Endothelial cell of umbilical vein (primary cell): Measurements from ENCODE around the gene TFAP2D. TPM values are rescaled to one million over a fixed set of nuclear protein-coding genes. Genes with fewer than 3 reads are reported as not detected.

Experiments used
- BruUV-seq: library from RNA; stranded (reverse); fragments of 400-500 nt; replicated peaks from 2 replicates; lab custom pipeline; 2021; lab: Mats Ljungman, UMichigan
- CTCF ChIA-PET: fragments of 300-600, 350-600 bp; sonication (Branson Sonifier 250); formaldehyde crosslinking; loops from one replicate; lab custom pipeline; 2021; ENCODE audit warnings: antibody characterized with exemption, inconsistent platforms; lab: Charles Lee
- POLR2A ChIA-PET: fragments of 300-600, 350-600 bp; sonication (Branson Sonifier 250); formaldehyde crosslinking; loops from one replicate; lab custom pipeline; 2021; ENCODE audit warnings: antibody characterized with exemption, inconsistent platforms; lab: Charles Lee
- DNase-seq: peaks from one replicate; pipeline ENCODE4 v3.0.0-alpha.2; 2011; ENCODE audit warnings: low read depth, low spot score
- FAIRE-seq: peaks from 2 replicates; lab custom pipeline; 2011; peaks lifted over from hg19 to GRCh38; lab: Jason Lieb, UNC
- H2AFZ ChIP-seq: 2 replicates; pipeline ENCODE4 v1.6.0; 2012; ENCODE audit warnings: low read depth, low read length, control low read depth, inconsistent platforms
- H3K27ac ChIP-seq: 2 replicates; pipeline ENCODE4 v1.5.1; 2011; ENCODE audit warnings: low read depth, mild to moderate bottlenecking, control low read depth, low read length, moderate library complexity; ENCODE audit not compliant: insufficient read depth
- H3K27me3 ChIP-seq, 2 experiments: 2 replicates each; pipeline versions ENCODE4 v1.6.0 to v1.6.1; 2011; ENCODE audit warnings: low read length in 2 of 2, mixed read lengths in 1 of 2; ENCODE audit not compliant: control insufficient read depth in 2 of 2, insufficient read depth in 2 of 2
- H3K36me3 ChIP-seq, 2 experiments: 2 replicates in 1 of 2; 3 replicates in 1 of 2; pipeline ENCODE4 v1.5.1; 2011; ENCODE audit warnings: low read length in 2 of 2, mild to moderate bottlenecking in 1 of 2, moderate library complexity in 1 of 2; ENCODE audit not compliant: control insufficient read depth in 2 of 2, insufficient read depth in 2 of 2; ENCODE audit errors: extremely low read depth in 1 of 2
- H3K4me1 ChIP-seq: 3 replicates; pipeline ENCODE4 v1.5.1; 2011; ENCODE audit warnings: mild to moderate bottlenecking, low read length; ENCODE audit not compliant: control insufficient read depth, insufficient read depth; ENCODE audit errors: extremely low read depth
- H3K4me2 ChIP-seq: 2 replicates; pipeline ENCODE4 v1.6.1; 2011; ENCODE audit warnings: low read length, control low read depth, mixed read lengths; ENCODE audit not compliant: insufficient read depth
- H3K4me3 ChIP-seq, 3 experiments: fragments of 200-600 bp in 1 of 3; sonication (generic), shearing (Covaris generic) in 1 of 3; replicated peaks in 1 of 3; 2 replicates each; pipeline ENCODE4 v1.5.1; 2011 to 2016; ENCODE audit warnings: control low read depth in 3 of 3, low read length in 3 of 3, mild to moderate bottlenecking in 2 of 3, inconsistent platforms in 1 of 3, low read depth in 1 of 3, moderate library complexity in 1 of 3; ENCODE audit not compliant: insufficient read depth in 1 of 3
- H3K79me2 ChIP-seq: 2 replicates; pipeline ENCODE4 v1.6.0; 2012; ENCODE audit warnings: low read length, inconsistent platforms; ENCODE audit not compliant: control insufficient read depth, insufficient read depth
- H3K9ac ChIP-seq: replicated peaks from 2 replicates; pipeline ENCODE3; 2011; ENCODE audit warnings: low read length, control low read depth; ENCODE audit not compliant: insufficient read depth; ENCODE audit errors: extremely low read depth
- H3K9me1 ChIP-seq: replicated peaks from 3 replicates; pipeline ENCODE4 v1.6.0; 2011; ENCODE audit warnings: mild to moderate bottlenecking, low read length; ENCODE audit not compliant: control insufficient read depth, insufficient read depth; ENCODE audit errors: extremely low read depth
- H3K9me3 ChIP-seq: replicated peaks from 2 replicates; pipeline ENCODE4 v1.5.1; 2012; ENCODE audit warnings: low read length, inconsistent platforms; ENCODE audit not compliant: control insufficient read depth, insufficient read depth
- H4K20me1 ChIP-seq: replicated peaks from 2 replicates; pipeline ENCODE3; 2011; ENCODE audit warnings: mild to moderate bottlenecking, low read length; ENCODE audit not compliant: control insufficient read depth, insufficient read depth; ENCODE audit errors: extremely low read depth
- CTCF ChIP-seq, 2 donors: IDR thresholded peaks; 1 replicate in 1 of 2; 2 replicates in 1 of 2; pipeline ENCODE4 v1.5.1; 2011; ENCODE audit warnings: low read length in 2 of 2, mild to moderate bottlenecking in 2 of 2, moderate library complexity in 2 of 2, control low read depth in 1 of 2, inconsistent platforms in 1 of 2, low read depth in 1 of 2; ENCODE audit not compliant: insufficient read depth in 1 of 2; ENCODE audit errors: extremely low read depth in 1 of 2
- EZH2 ChIP-seq: IDR thresholded peaks from 2 replicates; pipeline ENCODE4 v1.6.1; 2012; ENCODE audit warnings: borderline replicate concordance, low read depth, mild to moderate bottlenecking, moderate library complexity, low read length, inconsistent platforms; ENCODE audit not compliant: severe bottlenecking
- FOS ChIP-seq: IDR thresholded peaks from 2 replicates; pipeline ENCODE4 v1.6.1; 2011; ENCODE audit warnings: mild to moderate bottlenecking, low read length, moderate library complexity, borderline replicate concordance; ENCODE audit not compliant: insufficient read depth
- GATA2 ChIP-seq: IDR thresholded peaks from 2 replicates; pipeline ENCODE4 v1.7.0; 2011; ENCODE audit warnings: low read depth, mild to moderate bottlenecking, moderate library complexity, mixed read lengths, low read length; ENCODE audit not compliant: insufficient read length, insufficient read depth
- JUN ChIP-seq: IDR thresholded peaks from 2 replicates; pipeline ENCODE4 v1.6.1; 2011; ENCODE audit warnings: borderline replicate concordance, low read depth; ENCODE audit not compliant: insufficient read length, insufficient read depth
- MAX ChIP-seq: IDR thresholded peaks from 2 replicates; pipeline ENCODE4 v1.6.1; 2011; ENCODE audit not compliant: insufficient read depth, insufficient read length
- MYC ChIP-seq: IDR thresholded peaks from one replicate; pipeline ENCODE4 v1.6.1; 2011; ENCODE audit warnings: mild to moderate bottlenecking, low read depth, low read length
- POLR2A ChIP-seq: IDR thresholded peaks from 2 replicates; pipeline ENCODE4 v1.6.1; 2012; ENCODE audit warnings: low read depth, mild to moderate bottlenecking, control low read depth, low read length
- POLR2AphosphoS5 ChIP-seq: IDR thresholded peaks from 2 replicates; pipeline ENCODE4 v1.6.1; 2012; ENCODE audit warnings: low read depth, mild to moderate bottlenecking, control low read depth, low read length, moderate library complexity; ENCODE audit not compliant: insufficient read depth
- dilution Hi-C: fragments of 300-500 bp; cut with MboI; formaldehyde crosslinking; loops from one replicate; pipeline ENCODE4 v1.15.0; 2019; ENCODE audit warnings: low sequenced_read_pairs; ENCODE audit not compliant: extremely low pct_ligation_motif_present
- intact Hi-C: fragments of 100-400 bp; cut with micrococcal nuclease; formaldehyde crosslinking; loops from one replicate; pipeline ENCODE4 v1.10.0; 2022
- polyA plus RNA-seq, 4 experiments: library from polyadenylated mRNA; depleted of rRNA in 3 of 4; stranded (reverse) in 3 of 4; unstranded in 1 of 4; fragments of >200 nt; gene quantifications; 2 replicates each; pipeline versions ENCODE4 v1.2.1 to v1.2.3, GENCODE V29; 2011 to 2012; ENCODE audit warnings: missing spikeins in 1 of 4
- total RNA-seq: library from RNA; stranded (reverse); gene quantifications from 2 replicates; pipeline ENCODE4 v1.2.3, GENCODE V29; 2021

Gene TFAP2D
- total and polyA plus RNA-seq, 2 donors (not counting 3 experiments of a cell fraction or from before 2014, with no cell fraction given), result not detected

- dilution Hi-C loops (no loop called here), intact Hi-C loops (no loop called here)
- POLR2A ChIA-PET, result no interaction called here
- H3K4me3 ChIP-seq, result no peak overlapping the region
- DNase-seq, result no peak
- no peak overlapping the region for H3K27ac ChIP-seq
- H2AFZ ChIP-seq, result no peak overlapping the region
- no peak overlapping the region for H3K4me2 ChIP-seq
- BruUV-seq, result no TSS peak
- H3K9me1 ChIP-seq, result no peaks in the 10 kb centered on the region
- no peaks in the 10 kb centered on the region for H3K79me2 ChIP-seq
- no peaks in the 10 kb centered on the region for H3K4me1 ChIP-seq
- peaks cover 67 to 95% of the 10 kb centered on the region in 2 experiments for H3K27me3 ChIP-seq
- no peak for FAIRE-seq
- no peak for TF ChIP-seq POLR2A
- TF ChIP-seq JUN, result no peak
- no peak for TF ChIP-seq MYC
- H3K36me3 ChIP-seq, result no peaks in the 10 kb centered on the region
- H4K20me1 ChIP-seq, result no peaks in the 10 kb centered on the region
- H3K9me3 ChIP-seq, result no peaks in the 10 kb centered on the region
- CTCF ChIA-PET, result interaction anchor here (0.6 kb wide), 1 partner anchor 1210 kb away, joined by 4 read pairs; no protein-coding TSS in a partner anchor
- no peak overlapping the region for H3K9ac ChIP-seq
Measured at GRCh38 chr6:50820869-50821264, 107.5 kb downstream of the TFAP2D start.

- POLR2A ChIA-PET, result no interaction called here
- Histone ChIP-seq H3K27me3 (peaks cover 72 to 100% of the 10 kb centered on the region in 2 experiments), H3K9me1 (no peaks in the 10 kb centered on the region), H3K4me1 (no peaks in the 10 kb centered on the region), H3K9ac (no peak overlapping the region), H3K27ac (no peak overlapping the region), H3K36me3 (no peaks in the 10 kb centered on the region), H3K4me3 (no peak overlapping the region), H3K9me3 (no peaks in the 10 kb centered on the region), H2AFZ (no peak overlapping the region), H3K4me2 (no peak overlapping the region), H3K79me2 (no peaks in the 10 kb centered on the region), H4K20me1 (no peaks in the 10 kb centered on the region)
- CTCF ChIA-PET, result interaction anchor here (1.5 kb wide), 1 partner anchor 1138 kb away, joined by 3 read pairs; no protein-coding TSS in a partner anchor
- FAIRE-seq (no peak), DNase-seq (no peak)
- intact Hi-C loops (no loop called here), dilution Hi-C loops (no loop called here)
- BruUV-seq, result no TSS peak
- TF ChIP-seq POLR2A (no peak), MYC (no peak), POLR2AphosphoS5 (no peak), EZH2 (no peak), CTCF (IDR thresholded peaks at IDR 0.05; ENCODE audit: extremely low read depth in 1 of 2, insufficient read depth in 1 of 2, low read depth in 1 of 2, low read length in 2 of 2) (no peak), FOS (no peak), JUN (no peak), MAX (no peak), GATA2 (no peak)
Measured at GRCh38 chr6:50821441-50822077, 108.2 kb downstream of the TFAP2D start.
